Measurements from ENCODE around the gene SCN1A. TPM values are rescaled to one million over a fixed set of nuclear protein-coding genes. Genes with fewer than 3 reads are reported as not detected.
"Not testable (repeated sequence)": the region's sequence is repeated elsewhere in the genome, so short reads cannot be mapped to it uniquely, and the experiment has no call there.

SCN1A gene
- total and polyA plus RNA-seq, 2 experiments from 2014 or later, result 1.2 to 1.3 TPM

DNA sequence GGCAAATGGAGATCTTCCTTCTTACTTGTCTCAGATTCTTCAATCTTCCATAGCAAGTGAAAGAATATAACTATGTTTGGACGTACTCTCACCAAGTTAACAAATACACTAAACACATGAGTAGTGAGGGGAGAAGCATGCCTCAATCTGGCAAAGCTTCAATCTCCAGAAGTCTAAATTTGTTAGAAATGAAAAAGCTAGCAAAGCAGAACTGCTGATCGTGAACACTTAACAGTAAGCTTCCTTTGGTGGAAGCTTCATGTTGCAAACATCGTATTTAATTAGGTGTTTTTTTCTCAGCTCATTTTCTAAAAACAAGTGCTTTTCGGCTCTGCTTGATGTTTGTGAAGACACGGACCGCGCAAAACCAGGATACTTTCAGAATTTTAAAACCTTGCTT, 12.7 kb upstream of the SCN1A start:
- Histone ChIP-seq H3K4me3 (no peak overlapping the region), H2AFZ (peak overlapping the region; percentile 49; the same call in 1 of the 2 replicates), H3K4me1 (ENCODE audit: insufficient read depth) (0 out of 2 replicates have a peak, but pooled peaks cover 5% of the 10 kb centered on the region), H3F3A (replicated peaks; ENCODE audit: low read depth) (no peaks in the 10 kb centered on the region), H4K20me1 (replicated peaks; ENCODE audit: insufficient read depth) (no peaks in the 10 kb centered on the region), H3K27me3 (ENCODE audit: insufficient read depth) (no peaks in the 10 kb centered on the region), H3K9me2 (ENCODE audit: insufficient read depth) (peaks cover 5% of the 10 kb centered on the region; the same call in 1 of the 2 replicates), H3K79me2 (replicated peaks; ENCODE audit: insufficient read depth) (no peaks in the 10 kb centered on the region), H3K36me3 (ENCODE audit: insufficient read depth) (no peaks in the 10 kb centered on the region), H3K4me2 (no peak overlapping the region), H3K27ac (ENCODE audit: low read depth) (no peak overlapping the region)
- Mint-ChIP-seq H3K36me3 (ENCODE audit: low read depth) (no peaks in the 10 kb centered on the region), H3K9me3 (peaks cover 4% of the 10 kb centered on the region; the same call in 2 of the 3 replicates), H3K27ac (no peak overlapping the region; the same call in 1 of the 2 replicates), H3K4me1 (peaks cover 5% of the 10 kb centered on the region), H3K27me3 (ENCODE audit: insufficient read depth, low read depth, poor library complexity) (peaks cover 5% of the 10 kb centered on the region), H3K4me3 (no peak overlapping the region)
- TF ChIP-seq POLR2AphosphoS5 (IDR thresholded peaks at IDR 0.05; ENCODE audit: low read depth) (no peak), NANOG (IDR thresholded peaks at IDR 0.05; ENCODE audit: borderline replicate concordance) (no peak), CREB1 (CRISPR knock-in tag; IDR thresholded peaks at IDR 0.05; ENCODE audit: low read depth) (no peak), ZNF462 (CRISPR knock-in tag; IDR thresholded peaks at IDR 0.05) (no peak)
- no peak for DNase-seq (ENCODE audit: low spot score)
- ATAC-seq, result no peak

GRCh38 chr2:166139479-166139878, 11.7 kb upstream of the SCN1A start:
- H3K27ac Mint-ChIP-seq; H3K79me2 ChIP-seq (replicated peaks; ENCODE audit: insufficient read depth); H3F3A ChIP-seq (replicated peaks; ENCODE audit: low read depth); H3K27ac ChIP-seq (ENCODE audit: low read depth); H4K20me1 ChIP-seq (replicated peaks; ENCODE audit: insufficient read depth); H3K27me3 Mint-ChIP-seq (ENCODE audit: insufficient read depth, low read depth, poor library complexity); H3K9me2 ChIP-seq (ENCODE audit: insufficient read depth); ATAC-seq; H3K4me3 ChIP-seq; H3K36me3 Mint-ChIP-seq (ENCODE audit: low read depth); H3K36me3 ChIP-seq (ENCODE audit: insufficient read depth); H2AFZ ChIP-seq; H3K4me3 Mint-ChIP-seq; H3K4me2 ChIP-seq; H3K4me1 Mint-ChIP-seq; DNase-seq (ENCODE audit: low spot score); H3K27me3 ChIP-seq (ENCODE audit: insufficient read depth); H3K4me1 ChIP-seq (ENCODE audit: insufficient read depth); H3K9me3 Mint-ChIP-seq: not testable (repeated sequence)

All from GM23338 (cell line).